Ovary (tissue), 9 donors: ENCODE data around the gene GRIK4. TPM values are rescaled to one million over a fixed set of nuclear protein-coding genes. Genes with fewer than 3 reads are reported as not detected.

Source experiments
- DNase-seq, 5 donors: peaks; one replicate each; pipeline ENCODE4 v3.0.0-alpha.2; 2019 to 2020
- H3K27ac ChIP-seq, 2 donors: fragments of 200-600 bp; one replicate each; pipeline versions ENCODE4 v1.5.1 to v1.8.0; 2019 to 2022
- H3K27me3 ChIP-seq: fragments of 200-600 bp; one replicate; pipeline ENCODE4 v1.8.0; 2022
- H3K36me3 ChIP-seq: fragments of 200-600 bp; sonication (generic); one replicate; pipeline ENCODE4 v1.5.1; 2019
- H3K4me1 ChIP-seq: one replicate; pipeline ENCODE4 v1.8.1; 2013; ENCODE audit warnings: mild to moderate bottlenecking, moderate library complexity; ENCODE audit not compliant: insufficient read depth
- H3K4me3 ChIP-seq: fragments of 200-600 bp; sonication (generic); one replicate; pipeline ENCODE4 v1.5.1; 2017
- H3K9me3 ChIP-seq, 2 donors: fragments of 200-600 bp in 1 of 2; sonication (generic) in 1 of 2; one replicate each; pipeline versions ENCODE4 v1.5.1 to v1.8.1; 2013 to 2019; ENCODE audit warnings: mild to moderate bottlenecking in 1 of 2, moderate library complexity in 1 of 2
- CTCF ChIP-seq, 3 donors: fragments of 450-650 bp in 2 of 3; fragments of 200-600 bp in 1 of 3; IDR thresholded peaks; one replicate each; pipeline versions ENCODE4 v1.5.1 to v1.8.0; 2016 to 2022; ENCODE audit warnings: antibody characterized with exemption in 3 of 3, mild to moderate bottlenecking in 1 of 3
- EP300 ChIP-seq: sonication (generic); formaldehyde crosslinking; IDR thresholded peaks from one replicate; pipeline ENCODE4 v1.6.1; 2017; ENCODE audit warnings: antibody characterized with exemption
- POLR2A ChIP-seq: fragments of 450-650 bp; IDR thresholded peaks from one replicate; pipeline ENCODE4 v1.6.1; 2017; ENCODE audit warnings: antibody characterized with exemption, mild to moderate bottlenecking, moderate library complexity
- WGBS, 3 donors: extraction: QIAGEN DNeasy Blood & Tissue Kit in 1 of 3; methylation state at CpG; one replicate each; pipeline versions ENCODE4 v1.1.5 to v1.1.7; 2013 to 2017; 5-methylcytosine and 5-hydroxymethylcytosine counted together
- intact Hi-C, 4 donors: fragments of 100-400 bp; cut with DNase I; formaldehyde crosslinking; loops; one replicate each; pipeline versions ENCODE4 v1.11.0 to v1.15.1; 2022 to 2023
- polyA plus RNA-seq, 2 donors: library from polyadenylated mRNA; stranded (reverse); fragments of 200-250 nt in 1 of 2; fragments of 350-450 nt in 1 of 2; fragmentation: Illumina TruSeq in 1 of 2; extraction: RNeasy Lipid Tissue Mini Kit (QIAGEN cat#74804) in 1 of 2; gene quantifications; one replicate each; pipeline ENCODE4 v1.2.3, GENCODE V29; 2013 to 2014
- total RNA-seq, 7 donors: library from RNA; depleted of rRNA in 2 of 7; stranded (reverse); fragments of >200 nt in 2 of 7; fragmentation: NEBNext Ultra II Directional in 3 of 7; extraction: Animal tissue kit (Norgen Biotek cat#: 25700) in 3 of 7; gene quantifications; one replicate each; pipeline versions ENCODE4 v1.1.0 to v1.2.4, GENCODE V29; 2016 to 2023
- donor health status: DM: no; HTN: no; CAD: no; lungs with moderate emphysema.
- donor health status: DM: no; HTN: no; CAD: no.
- donor health status: Bipolar disorder and iron deficiency.
- donor health status: DM: yes; HTN: yes; CAD: no.
- donor health status: DM: no; HTN: no; CAD: no.
- donor health status: DM: yes; HTN: yes; CAD: no.

The GRIK4 gene
- total and polyA plus RNA-seq, 9 donors, result 1.3 to 13.4 (median 2.3) TPM

- 76 to 83% (median 78%) methylated on average over 6 of the region's 6 CpGs for WGBS, 3 donors
- intact Hi-C loops, result no loop called here
- H3K4me3 ChIP-seq, result no peak overlapping the region
- H3K36me3 ChIP-seq, result no peaks in the 10 kb centered on the region
- no peaks in the 10 kb centered on the region for H3K27me3 ChIP-seq
- peaks cover 5% of the 10 kb centered on the region for H3K4me1 ChIP-seq
- H3K27ac ChIP-seq, result no peak overlapping the region
- no peaks in the 10 kb centered on the region for H3K9me3 ChIP-seq
- DNase-seq, result no peak
- TF ChIP-seq POLR2A (no peak), EP300 (no peak), CTCF (IDR thresholded peaks at IDR 0.05) (no peak)
These were observed 211.0 kb downstream of the GRIK4 start for GRCh38 chr11:120722524-120722923.

- no peak overlapping the region for H3K4me3 ChIP-seq
- TF ChIP-seq CTCF (IDR thresholded peaks at IDR 0.05) (no peak), POLR2A (no peak), EP300 (no peak)
- WGBS, 3 donors, result 89 to 93% (median 90%) methylated on average over 4 of the region's 4 CpGs
These were observed 212.2 kb downstream of the GRIK4 start for GRCh38 chr11:120723751-120724150.

GRCh38 chr11:120727752-120728151 is 216.2 kb downstream of the GRIK4 start:
- Histone ChIP-seq H3K4me1 (no peaks in the 10 kb centered on the region), H3K27ac (no peak overlapping the region), H3K27me3 (no peaks in the 10 kb centered on the region), H3K9me3 (no peaks in the 10 kb centered on the region), H3K36me3 (no peaks in the 10 kb centered on the region), H3K4me3 (no peak overlapping the region)
- TF ChIP-seq CTCF (IDR thresholded peaks at IDR 0.05) (no peak), EP300 (no peak)
- DNase-seq, result no peak
- intact Hi-C loops, result no loop called here

More at GRCh38 chr11:120723751-120724150, 212.2 kb downstream of the GRIK4 start:
- H3K4me1 ChIP-seq, result peaks cover 5% of the 10 kb centered on the region
- no peaks in the 10 kb centered on the region for H3K27me3 ChIP-seq
- no peak for DNase-seq
- H3K9me3 ChIP-seq, result no peaks in the 10 kb centered on the region
- H3K27ac ChIP-seq, result no peak overlapping the region
- intact Hi-C loops, result no loop called here
- H3K36me3 ChIP-seq, result no peaks in the 10 kb centered on the region

GRCh38 chr11:120735035-120735434 is 223.5 kb downstream of the GRIK4 start:
- no peaks in the 10 kb centered on the region for H3K9me3 ChIP-seq
- H3K36me3 ChIP-seq, result no peaks in the 10 kb centered on the region
- intact Hi-C loops, result no loop called here
- no peak for DNase-seq
- H3K4me3 ChIP-seq, result no peak overlapping the region
- no peak overlapping the region for H3K27ac ChIP-seq
- TF ChIP-seq POLR2A (no peak), CTCF (IDR thresholded peaks at IDR 0.05) (no peak), EP300 (no peak)
- H3K4me1 ChIP-seq, result no peaks in the 10 kb centered on the region
- no peaks in the 10 kb centered on the region for H3K27me3 ChIP-seq
- 71 to 72% (median 71%) methylated on average over 4 of the region's 4 CpGs for WGBS, 3 donors

- intact Hi-C loops, result no loop called here
- Histone ChIP-seq H3K27ac (no peak overlapping the region), H3K9me3 (no peaks in the 10 kb centered on the region), H3K27me3 (no peaks in the 10 kb centered on the region), H3K36me3 (no peaks in the 10 kb centered on the region), H3K4me3 (no peak overlapping the region), H3K4me1 (no peaks in the 10 kb centered on the region)
- TF ChIP-seq EP300, result no peak
- no peak for TF ChIP-seq CTCF (IDR thresholded peaks at IDR 0.05)
- no peak for TF ChIP-seq POLR2A
- WGBS, 3 donors, result 76 to 83% (median 78%) methylated on average over 10 of the region's 10 CpGs
- no peak for DNase-seq
These were observed 227.0 kb downstream of the GRIK4 start for GRCh38 chr11:120738516-120739046.
